Osteocyte (in vitro differentiated cells): ENCODE measurements around the gene KRT82. TPM values are rescaled to one million over a fixed set of nuclear protein-coding genes. Genes with fewer than 3 reads are reported as not detected.
A peak's percentile ranks its signal among the peaks of the same experiment; 100 is the strongest.

Experiments
- DNase-seq: peaks from one replicate; pipeline ENCODE4 v3.0.0; 2021; ENCODE audit warnings: mixed read lengths; ENCODE audit not compliant: unreplicated experiment; ENCODE audit errors: extremely low spot score
- H3K27ac Mint-ChIP-seq: one replicate; pipeline ENCODE4 v1.8.0; 2021; ENCODE audit warnings: mild to moderate bottlenecking, mixed read lengths; ENCODE audit not compliant: unreplicated experiment
- H3K27me3 Mint-ChIP-seq: one replicate; pipeline ENCODE4 v1.8.0; 2021; ENCODE audit warnings: mixed read lengths; ENCODE audit not compliant: unreplicated experiment
- H3K36me3 Mint-ChIP-seq: one replicate; pipeline ENCODE4 v1.8.0; 2021; ENCODE audit warnings: mixed read lengths; ENCODE audit not compliant: unreplicated experiment
- H3K4me1 Mint-ChIP-seq: one replicate; pipeline ENCODE4 v1.8.0; 2021; ENCODE audit warnings: mixed read lengths; ENCODE audit not compliant: unreplicated experiment
- H3K4me3 Mint-ChIP-seq: one replicate; pipeline ENCODE4 v1.8.0; 2021; ENCODE audit warnings: mild to moderate bottlenecking, moderate library complexity, mixed read lengths; ENCODE audit not compliant: unreplicated experiment
- H3K9me3 Mint-ChIP-seq: one replicate; pipeline ENCODE4 v1.8.0; 2021; ENCODE audit warnings: mixed read lengths; ENCODE audit not compliant: unreplicated experiment
- CTCF ChIP-seq: fragments of 200-600 bp; sonication (generic); IDR thresholded peaks from 2 replicates; pipeline ENCODE4 v1.5.0; 2021; ENCODE audit warnings: antibody characterized with exemption, mild to moderate bottlenecking, moderate library complexity
- total RNA-seq: library from RNA; stranded (reverse); gene quantifications from 2 replicates; pipeline ENCODE4 v1.2.1, GENCODE V29; 2021

KRT82 gene
- total RNA-seq, 1 donor from 2014 or later, result not detected

- no peak overlapping the region for H3K27ac Mint-ChIP-seq
- no peak for TF ChIP-seq CTCF
- peaks cover 53% of the 10 kb centered on the region for H3K27me3 Mint-ChIP-seq
- H3K4me3 Mint-ChIP-seq, result no peak overlapping the region
- peaks cover 16% of the 10 kb centered on the region for H3K4me1 Mint-ChIP-seq
- no peaks in the 10 kb centered on the region for H3K36me3 Mint-ChIP-seq
- H3K9me3 Mint-ChIP-seq, result no peaks in the 10 kb centered on the region
- no peak for DNase-seq
These were observed 53.2 kb downstream of the KRT82 start for GRCh38 chr12:52352951-52353350.

GRCh38 chr12:52351196-52352059, 54.7 kb downstream of the KRT82 start:
- Mint-ChIP-seq H3K9me3 (no peaks in the 10 kb centered on the region), H3K4me1 (peaks cover 16% of the 10 kb centered on the region), H3K36me3 (no peaks in the 10 kb centered on the region), H3K4me3 (no peak overlapping the region), H3K27ac (no peak overlapping the region), H3K27me3 (peaks cover 60% of the 10 kb centered on the region)
- peak; percentile 54 for DNase-seq
- TF ChIP-seq CTCF, result no peak

- Mint-ChIP-seq H3K4me1 (peaks cover 16% of the 10 kb centered on the region), H3K27me3 (peaks cover 63% of the 10 kb centered on the region), H3K36me3 (no peaks in the 10 kb centered on the region), H3K27ac (no peak overlapping the region), H3K4me3 (no peak overlapping the region), H3K9me3 (no peaks in the 10 kb centered on the region)
- DNase-seq, result peak; percentile 38
- TF ChIP-seq CTCF, result no peak
These were observed 55.3 kb downstream of the KRT82 start for GRCh38 chr12:52350786-52351185.

- DNase-seq, result peak; percentile 51
- Mint-ChIP-seq H3K27ac (no peak overlapping the region), H3K4me1 (peaks cover 16% of the 10 kb centered on the region), H3K9me3 (no peaks in the 10 kb centered on the region), H3K36me3 (no peaks in the 10 kb centered on the region), H3K4me3 (no peak overlapping the region), H3K27me3 (peaks cover 62% of the 10 kb centered on the region)
- no peak for TF ChIP-seq CTCF
These were observed 56.0 kb downstream of the KRT82 start for GRCh38 chr12:52350021-52350620.

- TF ChIP-seq CTCF, result no peak
- DNase-seq, result no peak
- Mint-ChIP-seq H3K4me1 (peaks cover 9% of the 10 kb centered on the region), H3K27ac (no peak overlapping the region), H3K36me3 (no peaks in the 10 kb centered on the region), H3K9me3 (no peaks in the 10 kb centered on the region), H3K4me3 (no peak overlapping the region), H3K27me3 (peaks cover 53% of the 10 kb centered on the region)
These were observed 56.9 kb downstream of the KRT82 start for GRCh38 chr12:52349196-52349595.
